GM18873 (cell line): ENCODE data around the gene B4GALT2.

ENCODE experiments used
- ATAC-seq: cut with Tn5 transposase; IDR thresholded peaks from one replicate; pipeline ENCODE4 v1.9.1; 2021; ENCODE audit warnings: mild to moderate bottlenecking, moderate library complexity, moderate number of reproducible peaks; ENCODE audit not compliant: unreplicated experiment, low FRiP score

The B4GALT2 gene

GRCh38 chr1:44038876-44039657 is 60.1 kb downstream of the B4GALT2 start:
- no peak for ATAC-seq

GRCh38 chr1:44040418-44040817 is 61.4 kb downstream of the B4GALT2 start:
- no peak for ATAC-seq
